ENCODE measurements around the gene VAV3.

VAV3 gene

GRCh38 chr1:107525961-107526360 lies 439.0 kb downstream of the VAV3 start:
- DNase-seq (ENCODE audit: low spot score) = no peak
- POLR2A ChIA-PET (ENCODE audit: low non-redundant PET) = no interaction called here
- TF ChIP-seq CTCF (conservative IDR thresholded peaks at IDR 0.05; ENCODE audit: low read depth) = no peak
- no peak overlapping the region for H3K27ac ChIP-seq
- CTCF ChIA-PET = no interaction called here

- H3K27ac ChIP-seq = no peak overlapping the region
- ChIA-PET CTCF (no interaction called here), POLR2A (ENCODE audit: low non-redundant PET) (no interaction called here)
- no peak for DNase-seq (ENCODE audit: low spot score)
- TF ChIP-seq CTCF (conservative IDR thresholded peaks at IDR 0.05; ENCODE audit: low read depth) = no peak
Observed at GRCh38 chr1:107525145-107525544, 439.8 kb downstream of the VAV3 start.

- ChIA-PET POLR2A (ENCODE audit: low non-redundant PET) (no interaction called here), CTCF (interaction anchor here (0.6 kb wide), 1 partner anchor 186 kb away, joined by 4 read pairs; no protein-coding TSS in a partner anchor)
- DNase-seq (ENCODE audit: low spot score) = no peak
- no peak for TF ChIP-seq CTCF (conservative IDR thresholded peaks at IDR 0.05; ENCODE audit: low read depth)
- H3K27ac ChIP-seq = no peak overlapping the region
Observed at GRCh38 chr1:107524301-107524700, 440.7 kb downstream of the VAV3 start.

- DNase-seq (ENCODE audit: low spot score) = no peak
- H3K27ac ChIP-seq = no peak overlapping the region
- no peak for TF ChIP-seq CTCF (conservative IDR thresholded peaks at IDR 0.05; ENCODE audit: low read depth)
- POLR2A ChIA-PET (ENCODE audit: low non-redundant PET) = no interaction called here
- CTCF ChIA-PET = interaction anchor here (0.6 kb wide), 1 partner anchor 187 kb away, joined by 4 read pairs; no protein-coding TSS in a partner anchor
Observed at GRCh38 chr1:107523736-107524135, 441.2 kb downstream of the VAV3 start.

- ChIA-PET POLR2A (ENCODE audit: low non-redundant PET) (no interaction called here), CTCF (no interaction called here)
- DNase-seq (ENCODE audit: low spot score) = no peak
- H3K27ac ChIP-seq = no peak overlapping the region
- TF ChIP-seq CTCF (conservative IDR thresholded peaks at IDR 0.05; ENCODE audit: low read depth) = no peak
Observed at GRCh38 chr1:107523061-107523460, 441.9 kb downstream of the VAV3 start.
